Fibroblast of lung (primary cell): Measurements from ENCODE around the gene TAF13. TPM values are rescaled to one million over a fixed set of nuclear protein-coding genes. Genes with fewer than 3 reads are reported as not detected.

Source experiments
- DNase-seq, 2 donors: peaks; one replicate each; pipeline versions ENCODE4 v3.0.0 to v3.0.0-alpha.2; 2010; ENCODE audit warnings: low read depth in 2 of 2
- H2AFZ ChIP-seq: 2 replicates; pipeline ENCODE4 v1.5.1; 2012; ENCODE audit warnings: low read length, control low read depth, inconsistent platforms
- H3K27ac ChIP-seq: 2 replicates; pipeline ENCODE4 v1.5.1; 2011; ENCODE audit warnings: low read length, control low read depth; ENCODE audit not compliant: insufficient read depth
- H3K27me3 ChIP-seq: 2 replicates; pipeline ENCODE4 v1.5.1; 2011; ENCODE audit warnings: mild to moderate bottlenecking, low read length; ENCODE audit not compliant: control insufficient read depth, insufficient read depth
- H3K36me3 ChIP-seq: 2 replicates; pipeline ENCODE4 v1.5.1; 2011; ENCODE audit warnings: low read length; ENCODE audit not compliant: control insufficient read depth, insufficient read depth
- H3K4me1 ChIP-seq: 2 replicates; pipeline ENCODE4 v1.5.1; 2011; ENCODE audit warnings: low read length; ENCODE audit not compliant: control insufficient read depth, insufficient read depth; ENCODE audit errors: extremely low read depth
- H3K4me2 ChIP-seq: 2 replicates; pipeline ENCODE4 v1.5.1; 2011; ENCODE audit warnings: low read length, control low read depth; ENCODE audit not compliant: insufficient read depth; ENCODE audit errors: extremely low read depth
- H3K4me3 ChIP-seq, 4 experiments: fragments of 200-600 bp in 1 of 4; sonication (generic) in 1 of 4; replicated peaks in 1 of 4; 2 replicates each; pipeline ENCODE4 v1.5.1; 2011 to 2016; ENCODE audit warnings: low read length in 4 of 4, low read depth in 3 of 4, mild to moderate bottlenecking in 3 of 4, control low read depth in 2 of 4, inconsistent platforms in 1 of 4, mixed read lengths in 1 of 4; ENCODE audit not compliant: insufficient read depth in 1 of 4; ENCODE audit errors: control extremely low read depth in 1 of 4
- H3K79me2 ChIP-seq: 2 replicates; pipeline ENCODE4 v1.5.1; 2012; ENCODE audit warnings: mild to moderate bottlenecking, low read length, inconsistent platforms; ENCODE audit not compliant: control insufficient read depth, insufficient read depth
- H3K9ac ChIP-seq: 2 replicates; pipeline ENCODE4 v1.5.1; 2011; ENCODE audit warnings: mild to moderate bottlenecking, low read length, control low read depth; ENCODE audit not compliant: insufficient read depth
- H3K9me3 ChIP-seq: 2 replicates; pipeline ENCODE4 v1.5.1; 2012; ENCODE audit warnings: low read depth, low read length; ENCODE audit not compliant: control insufficient read depth, insufficient read depth
- H4K20me1 ChIP-seq: 2 replicates; pipeline ENCODE4 v1.5.1; 2011; ENCODE audit warnings: low read length; ENCODE audit not compliant: control insufficient read depth, insufficient read depth; ENCODE audit errors: extremely low read depth
- EZH2 ChIP-seq: IDR thresholded peaks from 2 replicates; pipeline ENCODE4 v1.5.1; 2012; ENCODE audit warnings: low read length, control low read depth, mild to moderate bottlenecking; ENCODE audit errors: missing control alignments
- polyA minus RNA-seq: library from RNA; depleted of rRNA, polyadenylated mRNA; stranded (reverse); fragments of >200 nt; gene quantifications from 2 replicates; pipeline ENCODE4 v1.2.3, GENCODE V29; 2011; ENCODE audit warnings: low replicate concordance
- polyA plus RNA-seq, 2 donors: library from polyadenylated mRNA; depleted of rRNA in 1 of 2; stranded (reverse) in 1 of 2; unstranded in 1 of 2; fragments of >200 nt; gene quantifications; 2 replicates each; pipeline ENCODE4 v1.2.1, GENCODE V29; 2011 to 2012; ENCODE audit warnings: missing spikeins in 1 of 2
- total RNA-seq: library from RNA; depleted of rRNA; stranded (reverse); fragments of >200 nt; gene quantifications from 2 replicates; pipeline ENCODE4 v1.2.1, GENCODE V29; 2014
- TF ChIP-seq, protein P1 (sequence below), 2 donors: IDR thresholded peaks in 1 of 2; conservative IDR thresholded peaks in 1 of 2; 1 replicate in 1 of 2; 2 replicates in 1 of 2; pipeline ENCODE4 v1.5.1; 2011 to 2012; ENCODE audit warnings: low read length in 2 of 2, control low read depth in 1 of 2, inconsistent platforms in 1 of 2, low read depth in 1 of 2, mild to moderate bottlenecking in 1 of 2

The TAF13 gene, protein sequence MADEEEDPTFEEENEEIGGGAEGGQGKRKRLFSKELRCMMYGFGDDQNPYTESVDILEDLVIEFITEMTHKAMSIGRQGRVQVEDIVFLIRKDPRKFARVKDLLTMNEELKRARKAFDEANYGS
- total RNA-seq (59.1 and 66.6 TPM in 2 replicates), polyA plus RNA-seq (85.7 and 98.7 TPM in 2 replicates), polyA minus RNA-seq (0.67 and 1.1 TPM in 2 replicates)
- polyA plus RNA-seq (2012) = 87.9 and 88.8 TPM in 2 replicates

DNA sequence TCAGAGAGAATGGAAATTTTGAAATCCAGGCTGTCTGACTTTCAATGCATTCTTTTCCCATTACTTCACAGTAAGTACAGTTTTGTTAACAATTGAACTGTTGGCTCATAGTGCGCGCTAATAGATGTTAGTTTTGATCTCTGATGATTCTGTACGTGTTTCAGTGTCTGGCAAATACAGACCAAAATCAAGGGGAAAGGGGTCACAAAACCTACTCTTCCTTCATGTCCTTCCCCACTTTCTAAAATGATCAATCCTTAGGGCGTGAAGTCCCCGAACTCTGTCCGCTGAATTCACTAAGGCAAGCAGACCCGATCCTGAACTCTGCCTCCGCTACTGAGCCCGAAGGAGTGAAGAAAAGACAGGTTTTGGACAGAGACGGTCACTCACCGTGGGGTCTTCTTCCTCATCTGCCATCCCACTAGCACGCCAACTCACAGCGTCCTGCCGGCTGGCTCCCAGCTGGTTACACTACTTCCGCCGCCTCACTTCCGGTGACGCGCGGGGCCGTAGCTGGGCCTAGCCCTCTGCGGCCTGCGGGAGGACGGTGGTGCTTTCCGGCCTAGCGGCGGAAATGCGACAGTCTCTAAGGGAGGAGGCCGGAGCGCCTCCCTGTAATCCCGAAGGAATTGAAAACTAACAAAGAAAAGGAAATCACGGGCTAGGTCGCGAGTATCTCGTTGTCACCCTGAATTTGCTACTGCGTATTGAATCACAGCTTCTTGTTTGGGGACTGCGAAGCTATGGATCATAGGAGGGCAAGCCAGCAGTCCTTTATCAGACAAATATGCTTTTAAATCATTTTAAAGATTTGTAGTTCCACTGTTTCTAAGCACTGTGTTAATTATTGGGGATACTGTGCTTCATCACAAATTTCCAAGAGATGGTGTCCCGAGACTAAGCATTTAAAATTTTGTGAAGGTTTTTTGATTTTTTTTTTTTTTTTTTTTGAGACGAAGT lies at the start of gene TAF13:
Gene TAF13 (minus strand): TSS at position 473 of the 960 bp plus-strand sequence. CDS start 56 bp downstream, at position 417.
- Histone ChIP-seq H3K4me3 (peak within 1 kb of the TSS; percentile 68 to 100 (median 92)), H2AFZ (peak within 1 kb of the TSS; percentile 86), H3K27me3 (no peaks in the 10 kb centered on the region), H3K79me2 (peaks cover 40% of the 10 kb centered on the region), H3K36me3 (no peaks in the 10 kb centered on the region), H3K4me2 (peak within 1 kb of the TSS; percentile 86), H3K4me1 (no peaks in the 10 kb centered on the region), H3K27ac (peak within 1 kb of the TSS; percentile 98), H3K9ac (peak within 1 kb of the TSS; percentile 88), H4K20me1 (no peaks in the 10 kb centered on the region), H3K9me3 (no peaks in the 10 kb centered on the region)
- peak; percentile 95 to 98 for DNase-seq
- no peak for TF ChIP-seq EZH2
- TF ChIP-seq, protein P1, sequence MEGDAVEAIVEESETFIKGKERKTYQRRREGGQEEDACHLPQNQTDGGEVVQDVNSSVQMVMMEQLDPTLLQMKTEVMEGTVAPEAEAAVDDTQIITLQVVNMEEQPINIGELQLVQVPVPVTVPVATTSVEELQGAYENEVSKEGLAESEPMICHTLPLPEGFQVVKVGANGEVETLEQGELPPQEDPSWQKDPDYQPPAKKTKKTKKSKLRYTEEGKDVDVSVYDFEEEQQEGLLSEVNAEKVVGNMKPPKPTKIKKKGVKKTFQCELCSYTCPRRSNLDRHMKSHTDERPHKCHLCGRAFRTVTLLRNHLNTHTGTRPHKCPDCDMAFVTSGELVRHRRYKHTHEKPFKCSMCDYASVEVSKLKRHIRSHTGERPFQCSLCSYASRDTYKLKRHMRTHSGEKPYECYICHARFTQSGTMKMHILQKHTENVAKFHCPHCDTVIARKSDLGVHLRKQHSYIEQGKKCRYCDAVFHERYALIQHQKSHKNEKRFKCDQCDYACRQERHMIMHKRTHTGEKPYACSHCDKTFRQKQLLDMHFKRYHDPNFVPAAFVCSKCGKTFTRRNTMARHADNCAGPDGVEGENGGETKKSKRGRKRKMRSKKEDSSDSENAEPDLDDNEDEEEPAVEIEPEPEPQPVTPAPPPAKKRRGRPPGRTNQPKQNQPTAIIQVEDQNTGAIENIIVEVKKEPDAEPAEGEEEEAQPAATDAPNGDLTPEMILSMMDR (conservative IDR thresholded peaks at IDR 0.05 in 1 of 2, IDR thresholded peaks at IDR 0.05 in 1 of 2; ENCODE audit: low read depth in 1 of 2, low read length in 2 of 2) = peak; percentile 18 to 32

DNA sequence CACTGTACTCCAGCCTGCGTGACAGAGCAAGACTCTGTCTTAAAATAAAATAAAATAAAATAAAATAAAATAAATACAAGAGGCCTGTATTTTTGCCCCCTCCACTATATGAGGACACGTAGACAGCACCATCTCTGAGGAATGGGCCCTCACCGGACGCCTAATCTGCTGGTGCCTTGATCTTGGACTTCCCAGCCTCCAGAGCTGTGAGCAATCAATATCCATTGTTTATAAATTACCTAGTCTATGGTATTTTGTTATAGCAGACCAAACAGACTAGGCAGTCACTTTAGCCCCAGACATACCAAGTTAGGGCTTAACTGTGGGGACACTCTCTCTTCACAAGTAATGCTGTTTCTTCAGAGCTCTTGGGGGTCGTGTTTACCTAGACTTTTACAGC lies 44.6 kb upstream of the TAF13 start:
- Histone ChIP-seq H3K27me3 (no peaks in the 10 kb centered on the region), H2AFZ (no peak overlapping the region), H3K79me2 (no peaks in the 10 kb centered on the region), H4K20me1 (no peaks in the 10 kb centered on the region), H3K27ac (no peak overlapping the region), H3K9ac (no peak overlapping the region), H3K4me3 (no peak overlapping the region), H3K4me1 (no peaks in the 10 kb centered on the region), H3K4me2 (no peak overlapping the region), H3K36me3 (no peaks in the 10 kb centered on the region), H3K9me3 (no peaks in the 10 kb centered on the region)
- DNase-seq = no peak
- no peak for TF ChIP-seq EZH2
- TF ChIP-seq, protein P1 (conservative IDR thresholded peaks at IDR 0.05 in 1 of 2, IDR thresholded peaks at IDR 0.05 in 1 of 2; ENCODE audit: low read depth in 1 of 2, low read length in 2 of 2) = no peak

DNA sequence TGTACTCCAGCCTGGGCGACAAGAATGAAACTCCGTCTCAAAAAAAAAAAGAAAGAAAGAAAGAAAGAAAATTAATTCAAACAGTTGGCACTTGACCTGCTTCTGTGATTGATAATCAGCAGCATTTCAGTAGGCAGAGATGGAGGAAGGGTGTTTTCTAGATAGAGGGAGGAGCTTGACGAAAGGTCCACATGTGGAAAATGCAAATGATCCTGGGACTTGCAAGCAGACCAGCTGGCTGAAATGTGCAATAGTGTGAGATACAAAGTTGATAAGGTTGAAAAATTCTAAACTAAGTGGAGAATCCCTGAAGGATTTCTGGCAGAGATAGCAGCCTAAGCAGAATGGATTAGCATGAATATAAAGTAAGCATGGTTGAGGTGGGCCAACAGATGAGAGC lies 42.3 kb upstream of the TAF13 start:
- Histone ChIP-seq H2AFZ (no peak overlapping the region), H3K4me1 (no peaks in the 10 kb centered on the region), H3K27ac (no peak overlapping the region), H4K20me1 (no peaks in the 10 kb centered on the region), H3K4me2 (no peak overlapping the region), H3K9me3 (no peaks in the 10 kb centered on the region), H3K36me3 (no peaks in the 10 kb centered on the region), H3K27me3 (peaks cover 17% of the 10 kb centered on the region), H3K9ac (no peak overlapping the region), H3K79me2 (no peaks in the 10 kb centered on the region), H3K4me3 (no peak overlapping the region)
- TF ChIP-seq EZH2 = no peak
- TF ChIP-seq, protein P1 (conservative IDR thresholded peaks at IDR 0.05 in 1 of 2, IDR thresholded peaks at IDR 0.05 in 1 of 2; ENCODE audit: low read depth in 1 of 2, low read length in 2 of 2) = no peak
- DNase-seq = no peak
